ENCODE measurements around the gene ESR2. TPM values are rescaled to one million over a fixed set of nuclear protein-coding genes. Genes with fewer than 3 reads are reported as not detected.

The ESR2 gene
- total and polyA plus RNA-seq, 2 donors (not counting 3 experiments of a cell fraction or from before 2014, with no cell fraction given): 0.10 to 0.58 TPM

DNA sequence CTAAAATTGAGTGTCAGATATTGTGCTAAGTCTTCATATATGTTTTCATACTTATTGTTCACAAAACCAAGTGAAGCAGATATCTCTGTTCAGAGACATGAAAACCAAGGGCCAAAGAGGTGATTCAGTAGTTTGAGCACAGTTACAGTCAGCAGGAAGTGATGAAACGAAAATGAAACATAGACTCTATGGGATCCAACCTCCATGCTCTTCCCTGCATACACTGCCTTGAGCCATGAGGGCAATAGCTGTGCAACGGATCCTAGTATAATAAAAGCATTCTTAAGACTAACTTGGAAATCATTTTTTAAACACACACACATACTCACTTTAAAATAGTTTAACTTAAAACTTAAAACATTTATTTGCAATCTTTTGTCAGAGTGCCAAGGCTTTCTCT is 27.9 kb downstream of the ESR2 start:
- POLR2A ChIA-PET: no interaction called here
- FAIRE-seq: peak; percentile 12
- dilution Hi-C loops (cut with MboI; ENCODE audit: extremely low pct_ligation_motif_present, low sequenced_read_pairs): no loop called here

DNA sequence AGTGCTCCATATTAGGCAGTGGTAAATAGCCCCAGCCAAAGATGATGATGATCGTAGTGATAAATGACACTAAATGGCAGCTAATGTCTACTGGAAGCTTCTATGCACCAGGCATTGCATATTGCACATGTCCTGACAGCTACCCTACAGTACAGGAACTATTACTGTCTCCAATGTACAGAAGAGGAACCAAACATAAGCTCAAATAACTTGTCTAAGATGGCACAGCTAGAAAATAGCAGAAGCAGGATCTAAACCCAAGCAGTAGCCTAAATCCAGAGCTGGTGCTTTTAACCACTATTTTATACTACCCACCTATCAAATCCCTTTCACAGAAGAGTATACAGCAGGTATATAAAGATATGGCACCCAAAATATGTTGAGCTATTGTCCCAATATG is 28.9 kb downstream of the ESR2 start:
- H3K4me1 ChIP-seq (ENCODE audit: control insufficient read depth, extremely low read depth, insufficient read depth, low read length): no peaks in the 10 kb centered on the region
- no peaks in the 10 kb centered on the region for H3K9me3 ChIP-seq (replicated peaks; ENCODE audit: control insufficient read depth, insufficient read depth, low read length)
- H3K27me3 ChIP-seq (ENCODE audit: control insufficient read depth in 2 of 2, insufficient read depth in 2 of 2, low read length in 2 of 2): no peaks in the 10 kb centered on the region
- no peak overlapping the region for H3K4me3 ChIP-seq (replicated peaks in 1 of 3; ENCODE audit: insufficient read depth in 1 of 3, low read depth in 1 of 3, low read length in 3 of 3)
- no peaks in the 10 kb centered on the region for H3K79me2 ChIP-seq (ENCODE audit: control insufficient read depth, insufficient read depth, low read length)
- TF ChIP-seq MYC (IDR thresholded peaks at IDR 0.05; ENCODE audit: low read depth, low read length): no peak
- TF ChIP-seq, protein P1, sequence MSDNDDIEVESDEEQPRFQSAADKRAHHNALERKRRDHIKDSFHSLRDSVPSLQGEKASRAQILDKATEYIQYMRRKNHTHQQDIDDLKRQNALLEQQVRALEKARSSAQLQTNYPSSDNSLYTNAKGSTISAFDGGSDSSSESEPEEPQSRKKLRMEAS (IDR thresholded peaks at IDR 0.05; ENCODE audit: insufficient read depth, insufficient read length): no peak
- no peak for TF ChIP-seq JUN (IDR thresholded peaks at IDR 0.05; ENCODE audit: borderline replicate concordance, insufficient read depth, insufficient read length, low read depth)
- TF ChIP-seq, protein P2, sequence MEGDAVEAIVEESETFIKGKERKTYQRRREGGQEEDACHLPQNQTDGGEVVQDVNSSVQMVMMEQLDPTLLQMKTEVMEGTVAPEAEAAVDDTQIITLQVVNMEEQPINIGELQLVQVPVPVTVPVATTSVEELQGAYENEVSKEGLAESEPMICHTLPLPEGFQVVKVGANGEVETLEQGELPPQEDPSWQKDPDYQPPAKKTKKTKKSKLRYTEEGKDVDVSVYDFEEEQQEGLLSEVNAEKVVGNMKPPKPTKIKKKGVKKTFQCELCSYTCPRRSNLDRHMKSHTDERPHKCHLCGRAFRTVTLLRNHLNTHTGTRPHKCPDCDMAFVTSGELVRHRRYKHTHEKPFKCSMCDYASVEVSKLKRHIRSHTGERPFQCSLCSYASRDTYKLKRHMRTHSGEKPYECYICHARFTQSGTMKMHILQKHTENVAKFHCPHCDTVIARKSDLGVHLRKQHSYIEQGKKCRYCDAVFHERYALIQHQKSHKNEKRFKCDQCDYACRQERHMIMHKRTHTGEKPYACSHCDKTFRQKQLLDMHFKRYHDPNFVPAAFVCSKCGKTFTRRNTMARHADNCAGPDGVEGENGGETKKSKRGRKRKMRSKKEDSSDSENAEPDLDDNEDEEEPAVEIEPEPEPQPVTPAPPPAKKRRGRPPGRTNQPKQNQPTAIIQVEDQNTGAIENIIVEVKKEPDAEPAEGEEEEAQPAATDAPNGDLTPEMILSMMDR (IDR thresholded peaks at IDR 0.05; ENCODE audit: extremely low read depth in 1 of 2, insufficient read depth in 1 of 2, low read depth in 1 of 2, low read length in 2 of 2): no peak
- TF ChIP-seq EZH2 (IDR thresholded peaks at IDR 0.05; ENCODE audit: borderline replicate concordance, low read depth, low read length, severe bottlenecking): no peak
- TF ChIP-seq POLR2A (IDR thresholded peaks at IDR 0.05; ENCODE audit: low read depth, low read length): no peak
- no peak for TF ChIP-seq GATA2 (IDR thresholded peaks at IDR 0.05; ENCODE audit: insufficient read depth, insufficient read length, low read depth, low read length)
- TF ChIP-seq FOS (IDR thresholded peaks at IDR 0.05; ENCODE audit: borderline replicate concordance, insufficient read depth, low read length): no peak
- TF ChIP-seq POLR2AphosphoS5 (IDR thresholded peaks at IDR 0.05; ENCODE audit: insufficient read depth, low read depth, low read length): no peak
- no peaks in the 10 kb centered on the region for H3K36me3 ChIP-seq (ENCODE audit: control insufficient read depth in 2 of 2, extremely low read depth in 1 of 2, insufficient read depth in 2 of 2, low read length in 2 of 2)
- H3K9me1 ChIP-seq (replicated peaks; ENCODE audit: control insufficient read depth, extremely low read depth, insufficient read depth, low read length): no peaks in the 10 kb centered on the region
- BruUV-seq (replicated peaks): no TSS peak
- no peaks in the 10 kb centered on the region for H4K20me1 ChIP-seq (replicated peaks; ENCODE audit: control insufficient read depth, extremely low read depth, insufficient read depth, low read length)
- DNase-seq (ENCODE audit: low read depth, low spot score) (no peak), FAIRE-seq (no peak)
- CTCF ChIA-PET: interaction anchor here (0.8 kb wide), 1 partner anchor 14 kb away, joined by 3 read pairs; no protein-coding TSS in a partner anchor
- no peak overlapping the region for H3K9ac ChIP-seq (replicated peaks; ENCODE audit: extremely low read depth, insufficient read depth, low read length)
- POLR2A ChIA-PET: no interaction called here
- no peak overlapping the region for H3K4me2 ChIP-seq (ENCODE audit: insufficient read depth, low read length)
- dilution Hi-C loops (cut with MboI; ENCODE audit: extremely low pct_ligation_motif_present, low sequenced_read_pairs) (no loop called here), intact Hi-C loops (cut with micrococcal nuclease) (no loop called here)
- no peak overlapping the region for H3K27ac ChIP-seq (ENCODE audit: insufficient read depth, low read depth, low read length)
- H2AFZ ChIP-seq (ENCODE audit: low read depth, low read length): no peak overlapping the region

More for the DNA sequence above, 27.9 kb downstream of the ESR2 start:
- DNase-seq (ENCODE audit: low read depth, low spot score): peak; percentile 10
- H3K79me2 ChIP-seq (ENCODE audit: control insufficient read depth, insufficient read depth, low read length): no peaks in the 10 kb centered on the region
- H3K9me3 ChIP-seq (replicated peaks; ENCODE audit: control insufficient read depth, insufficient read depth, low read length): no peaks in the 10 kb centered on the region
- H3K4me2 ChIP-seq (ENCODE audit: insufficient read depth, low read length): no peak overlapping the region
- H3K9me1 ChIP-seq (replicated peaks; ENCODE audit: control insufficient read depth, extremely low read depth, insufficient read depth, low read length): no peaks in the 10 kb centered on the region
- BruUV-seq (replicated peaks): no TSS peak
- no peaks in the 10 kb centered on the region for H4K20me1 ChIP-seq (replicated peaks; ENCODE audit: control insufficient read depth, extremely low read depth, insufficient read depth, low read length)
- no peak overlapping the region for H3K9ac ChIP-seq (replicated peaks; ENCODE audit: extremely low read depth, insufficient read depth, low read length)
- intact Hi-C loops (cut with micrococcal nuclease): no loop called here
- no peak overlapping the region for H3K4me3 ChIP-seq (replicated peaks in 1 of 3; ENCODE audit: insufficient read depth in 1 of 3, low read depth in 1 of 3, low read length in 3 of 3)
- CTCF ChIA-PET: interaction anchor here (0.6 to 1.7 kb wide), 2 partner anchors 30 to 37 kb away, joined by 4 to 8 read pairs; no protein-coding TSS in a partner anchor
- no peak overlapping the region for H3K27ac ChIP-seq (ENCODE audit: insufficient read depth, low read depth, low read length)
- H3K36me3 ChIP-seq (ENCODE audit: control insufficient read depth in 2 of 2, extremely low read depth in 1 of 2, insufficient read depth in 2 of 2, low read length in 2 of 2): no peaks in the 10 kb centered on the region
- no peaks in the 10 kb centered on the region for H3K27me3 ChIP-seq (ENCODE audit: control insufficient read depth in 2 of 2, insufficient read depth in 2 of 2, low read length in 2 of 2)
- TF ChIP-seq FOS (IDR thresholded peaks at IDR 0.05; ENCODE audit: borderline replicate concordance, insufficient read depth, low read length) (no peak), GATA2 (IDR thresholded peaks at IDR 0.05; ENCODE audit: insufficient read depth, insufficient read length, low read depth, low read length) (no peak), EZH2 (IDR thresholded peaks at IDR 0.05; ENCODE audit: borderline replicate concordance, low read depth, low read length, severe bottlenecking) (no peak)
- peak overlapping the region; percentile 70 for H2AFZ ChIP-seq (ENCODE audit: low read depth, low read length)
- H3K4me1 ChIP-seq (ENCODE audit: control insufficient read depth, extremely low read depth, insufficient read depth, low read length): no peaks in the 10 kb centered on the region
